B cell (primary cell): ENCODE results near the gene CTNS. TPM values are rescaled to one million over a fixed set of nuclear protein-coding genes. Genes with fewer than 3 reads are reported as not detected.

Experiments
- ATAC-seq: fragments of 200-7000 bp; cut with Tn5 transposase; one replicate; pipeline ENCODE4 v1.10.0; 2021; ENCODE audit warnings: low read depth, mild to moderate bottlenecking, moderate number of reproducible peaks, moderate library complexity
- CTCF ChIA-PET: fragments of 350-600 bp; sonication (Branson Sonifier 250); formaldehyde crosslinking; loops from one replicate; lab custom pipeline; 2021; ENCODE audit warnings: antibody characterized with exemption, inconsistent platforms; lab: Charles Lee
- POLR2A ChIA-PET: fragments of 350-600 bp; sonication (Branson Sonifier 250); formaldehyde crosslinking; loops from one replicate; lab custom pipeline; 2021; ENCODE audit warnings: antibody characterized with exemption; lab: Charles Lee
- DNase-seq: peaks from one replicate; pipeline ENCODE4 v3.0.0; 2013
- H2AFZ ChIP-seq: 2 replicates; pipeline ENCODE4 v1.6.1; 2012; ENCODE audit warnings: mild to moderate bottlenecking, low read depth, low read length; ENCODE audit not compliant: insufficient read depth, poor library complexity, severe bottlenecking
- H3K27ac ChIP-seq, 2 donors: 1 replicate in 1 of 2; 2 replicates in 1 of 2; pipeline ENCODE4 v1.5.1; 2012 to 2013; ENCODE audit warnings: low read length in 2 of 2, mild to moderate bottlenecking in 2 of 2, moderate library complexity in 1 of 2
- H3K27me3 ChIP-seq, 4 experiments: fragments of 200-600 bp in 1 of 4; sonication (generic) in 1 of 4; replicated peaks in 1 of 4; 1 replicate in 2 of 4; 2 replicates in 2 of 4; pipeline versions ENCODE4 v1.6.1 to v1.7.0; 2013 to 2016; ENCODE audit warnings: low read length in 3 of 4, mild to moderate bottlenecking in 2 of 4, mixed read lengths in 1 of 4, moderate library complexity in 1 of 4; ENCODE audit not compliant: insufficient read depth in 4 of 4, control insufficient read depth in 3 of 4; ENCODE audit errors: control extremely low read depth in 1 of 4
- H3K36me3 ChIP-seq, 2 experiments: replicated peaks in 1 of 2; 1 replicate in 1 of 2; 2 replicates in 1 of 2; pipeline versions ENCODE4 v1.6.1 to v1.7.1; 2013; ENCODE audit warnings: low read length in 1 of 2; ENCODE audit not compliant: insufficient read depth in 2 of 2, control insufficient read depth in 1 of 2; ENCODE audit errors: control extremely low read depth in 1 of 2, extremely low read depth in 1 of 2
- H3K4me1 ChIP-seq, 2 donors: fragments of 200-600 bp in 1 of 2; sonication (generic) in 1 of 2; 1 replicate in 1 of 2; 2 replicates in 1 of 2; pipeline versions ENCODE4 v1.5.1 to v1.6.1; 2013 to 2017; ENCODE audit warnings: low read length in 2 of 2; ENCODE audit not compliant: control insufficient read depth in 2 of 2, insufficient read depth in 2 of 2
- H3K4me2 ChIP-seq: replicated peaks from 2 replicates; pipeline ENCODE3; 2012; ENCODE audit warnings: mild to moderate bottlenecking, low read depth, low read length; ENCODE audit not compliant: poor library complexity, severe bottlenecking
- H3K4me3 ChIP-seq, 5 experiments: fragments of 200-600 bp in 1 of 5; sonication (generic) in 1 of 5; 1 replicate in 3 of 5; 2 replicates in 2 of 5; pipeline versions ENCODE4 v1.5.1 to v1.7.0; 2011 to 2016; ENCODE audit warnings: low read length in 4 of 5, mild to moderate bottlenecking in 4 of 5, low read depth in 2 of 5, control low read depth in 1 of 5, moderate library complexity in 1 of 5; ENCODE audit not compliant: insufficient read depth in 1 of 5; ENCODE audit errors: control extremely low read depth in 1 of 5, extremely low read depth in 1 of 5
- H3K79me2 ChIP-seq: fragments of 200-600 bp; sonication (generic); one replicate; pipeline ENCODE4 v1.6.0; 2016; ENCODE audit warnings: low read length; ENCODE audit not compliant: control insufficient read depth, insufficient read depth
- H3K9ac ChIP-seq: fragments of 200-600 bp; sonication (generic); 2 replicates; pipeline ENCODE4 v1.6.1; 2017; ENCODE audit warnings: mild to moderate bottlenecking, low read length, moderate library complexity
- H3K9me3 ChIP-seq, 3 donors: one replicate each; pipeline versions ENCODE4 v1.6.1 to v1.7.1; 2013; ENCODE audit warnings: low read length in 2 of 3; ENCODE audit not compliant: control insufficient read depth in 2 of 3, insufficient read depth in 1 of 3; ENCODE audit errors: control extremely low read depth in 1 of 3
- H4K20me1 ChIP-seq: 2 replicates; pipeline ENCODE4 v1.6.0; 2012; ENCODE audit warnings: mild to moderate bottlenecking, low read length; ENCODE audit not compliant: insufficient read depth, control insufficient read depth, poor library complexity, severe bottlenecking
- H3K27ac Mint-ChIP-seq: one replicate; pipeline ENCODE4 v1.8.0; 2021; ENCODE audit warnings: mixed read lengths
- H3K27me3 Mint-ChIP-seq: one replicate; pipeline ENCODE4 v1.8.0; 2021; ENCODE audit warnings: mixed read lengths
- H3K4me1 Mint-ChIP-seq: one replicate; pipeline ENCODE4 v1.8.0; 2021; ENCODE audit warnings: mixed read lengths
- H3K4me3 Mint-ChIP-seq: one replicate; pipeline ENCODE4 v1.8.0; 2021; ENCODE audit warnings: mixed read lengths
- H3K9me3 Mint-ChIP-seq: one replicate; pipeline ENCODE4 v1.8.0; 2022; ENCODE audit warnings: mixed read lengths; ENCODE audit not compliant: insufficient read depth
- EZH2 ChIP-seq: IDR thresholded peaks from 2 replicates; pipeline ENCODE4 v1.6.1; 2012; ENCODE audit warnings: borderline replicate concordance, low read depth, mild to moderate bottlenecking, moderate library complexity, low read length; ENCODE audit not compliant: insufficient read depth, poor library complexity, severe bottlenecking
- WGBS: methylation state at CpG from one replicate; pipeline ENCODE4 v1.1.5; 2013; ENCODE audit warnings: missing lambda C conversion rate; ENCODE audit not compliant: insufficient coverage; 5-methylcytosine and 5-hydroxymethylcytosine counted together
- intact Hi-C: fragments of 100-400 bp; cut with micrococcal nuclease; formaldehyde crosslinking; loops from one replicate; pipeline ENCODE4 v1.10.0; 2022
- polyA plus RNA-seq: library from polyadenylated mRNA; depleted of rRNA; stranded (reverse); fragments of >200 nt; gene quantifications from 2 replicates; pipeline ENCODE4 v1.2.3, GENCODE V29; 2012
- total RNA-seq, 2 donors: library from RNA; stranded (reverse); fragments of 120-200 nt in 1 of 2; gene quantifications; 1 replicate in 1 of 2; 2 replicates in 1 of 2; pipeline versions ENCODE4 v1.2.3 to v1.2.4, GENCODE V29; 2013 to 2022
- TF ChIP-seq, protein P1 (sequence below): fragments of 200-600 bp; IDR thresholded peaks from one replicate; pipeline ENCODE4 v1.8.0; 2022; ENCODE audit warnings: antibody characterized with exemption, mild to moderate bottlenecking

CTNS gene
- total and polyA plus RNA-seq, 2 donors (not counting 1 experiment from before 2014, with no cell fraction given), result 11.6 to 24.7 TPM

GRCh38 chr17:3593384-3593783 lies 43.2 kb upstream of the CTNS start:
- 90% methylated on average over 5 of the region's 5 CpGs for WGBS
- H3K27ac Mint-ChIP-seq, result no peak overlapping the region

GRCh38 chr17:3594051-3594800 lies 42.3 kb upstream of the CTNS start:
- no peak for ATAC-seq
- no peaks in the 10 kb centered on the region for H3K79me2 ChIP-seq
- no peak for DNase-seq
- no peak overlapping the region for H2AFZ ChIP-seq
- no peaks in the 10 kb centered on the region for H3K36me3 ChIP-seq
- POLR2A ChIA-PET, result no interaction called here
- no peak overlapping the region for H3K4me2 ChIP-seq
- H3K4me3 ChIP-seq, result no peak overlapping the region
- 96% methylated on average over 9 of the region's 11 CpGs for WGBS
- no peaks in the 10 kb centered on the region for H3K27me3 Mint-ChIP-seq
- no peaks in the 10 kb centered on the region for H3K27me3 ChIP-seq
- TF ChIP-seq, protein P1, sequence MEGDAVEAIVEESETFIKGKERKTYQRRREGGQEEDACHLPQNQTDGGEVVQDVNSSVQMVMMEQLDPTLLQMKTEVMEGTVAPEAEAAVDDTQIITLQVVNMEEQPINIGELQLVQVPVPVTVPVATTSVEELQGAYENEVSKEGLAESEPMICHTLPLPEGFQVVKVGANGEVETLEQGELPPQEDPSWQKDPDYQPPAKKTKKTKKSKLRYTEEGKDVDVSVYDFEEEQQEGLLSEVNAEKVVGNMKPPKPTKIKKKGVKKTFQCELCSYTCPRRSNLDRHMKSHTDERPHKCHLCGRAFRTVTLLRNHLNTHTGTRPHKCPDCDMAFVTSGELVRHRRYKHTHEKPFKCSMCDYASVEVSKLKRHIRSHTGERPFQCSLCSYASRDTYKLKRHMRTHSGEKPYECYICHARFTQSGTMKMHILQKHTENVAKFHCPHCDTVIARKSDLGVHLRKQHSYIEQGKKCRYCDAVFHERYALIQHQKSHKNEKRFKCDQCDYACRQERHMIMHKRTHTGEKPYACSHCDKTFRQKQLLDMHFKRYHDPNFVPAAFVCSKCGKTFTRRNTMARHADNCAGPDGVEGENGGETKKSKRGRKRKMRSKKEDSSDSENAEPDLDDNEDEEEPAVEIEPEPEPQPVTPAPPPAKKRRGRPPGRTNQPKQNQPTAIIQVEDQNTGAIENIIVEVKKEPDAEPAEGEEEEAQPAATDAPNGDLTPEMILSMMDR, result no peak
- intact Hi-C loops, result no loop called here
- peaks cover 7% of the 10 kb centered on the region for H3K4me1 Mint-ChIP-seq
- no peak overlapping the region for H3K27ac Mint-ChIP-seq
- H3K9ac ChIP-seq, result no peak overlapping the region
- no peak overlapping the region for H3K4me3 Mint-ChIP-seq
- no peak overlapping the region for H3K27ac ChIP-seq
- CTCF ChIA-PET, result interaction anchor here (0.6 kb wide), 1 partner anchor 1547 kb away, joined by 3 read pairs; no protein-coding TSS in a partner anchor
- no peaks in the 10 kb centered on the region for H3K9me3 Mint-ChIP-seq
- H3K4me1 ChIP-seq, result peaks cover 0 to 7% of the 10 kb centered on the region in 2 donors
- H3K9me3 ChIP-seq, result no peaks in the 10 kb centered on the region
- no peaks in the 10 kb centered on the region for H4K20me1 ChIP-seq

More at GRCh38 chr17:3593384-3593783, 43.2 kb upstream of the CTNS start:
- Histone ChIP-seq H2AFZ (no peak overlapping the region), H4K20me1 (no peaks in the 10 kb centered on the region), H3K27ac (no peak overlapping the region), H3K36me3 (no peaks in the 10 kb centered on the region), H3K4me3 (no peak overlapping the region), H3K9ac (no peak overlapping the region), H3K4me1 (peaks cover 0 to 7% of the 10 kb centered on the region in 2 donors), H3K9me3 (no peaks in the 10 kb centered on the region), H3K4me2 (no peak overlapping the region), H3K79me2 (no peaks in the 10 kb centered on the region), H3K27me3 (no peaks in the 10 kb centered on the region)
- ChIA-PET CTCF (interaction anchor here (2.8 kb wide), 1 partner anchor 9 kb away, joined by 9 read pairs; no protein-coding TSS in a partner anchor), POLR2A (no interaction called here)
- Mint-ChIP-seq H3K9me3 (no peaks in the 10 kb centered on the region), H3K27me3 (no peaks in the 10 kb centered on the region), H3K4me3 (no peak overlapping the region), H3K4me1 (peaks cover 7% of the 10 kb centered on the region)
- ATAC-seq, result no peak
- intact Hi-C loops, result no loop called here
- TF ChIP-seq, protein P1, result no peak
- no peak for TF ChIP-seq EZH2
- DNase-seq, result no peak
